GM13977 (cell line): Measurements from ENCODE around the gene OPA3.

Source experiments
- DNase-seq: peaks from one replicate; pipeline ENCODE4 v3.0.0; 2012; ENCODE audit warnings: low spot score
- in situ Hi-C: fragments of 300-500 bp; cut with MboI; formaldehyde crosslinking; loops from one replicate; pipeline ENCODE4 v1.12.0; 2022; ENCODE audit warnings: low sequenced_read_pairs, low pct_unique_long_range_greater_than_20kb, mixed read lengths, inconsistent platforms; ENCODE audit not compliant: unreplicated experiment
- TF ChIP-seq, protein P1 (sequence below): IDR thresholded peaks from 2 replicates; pipeline ENCODE4 v1.5.1; 2012; ENCODE audit warnings: mild to moderate bottlenecking, control low read depth; ENCODE audit not compliant: insufficient read depth; ENCODE audit errors: extremely low read depth, missing control alignments

OPA3 gene

GRCh38 chr19:45598267-45599001 is 13.8 kb upstream of the OPA3 start:
- peak; percentile 30 for DNase-seq
- in situ Hi-C loops = no loop called here
- TF ChIP-seq, protein P1, sequence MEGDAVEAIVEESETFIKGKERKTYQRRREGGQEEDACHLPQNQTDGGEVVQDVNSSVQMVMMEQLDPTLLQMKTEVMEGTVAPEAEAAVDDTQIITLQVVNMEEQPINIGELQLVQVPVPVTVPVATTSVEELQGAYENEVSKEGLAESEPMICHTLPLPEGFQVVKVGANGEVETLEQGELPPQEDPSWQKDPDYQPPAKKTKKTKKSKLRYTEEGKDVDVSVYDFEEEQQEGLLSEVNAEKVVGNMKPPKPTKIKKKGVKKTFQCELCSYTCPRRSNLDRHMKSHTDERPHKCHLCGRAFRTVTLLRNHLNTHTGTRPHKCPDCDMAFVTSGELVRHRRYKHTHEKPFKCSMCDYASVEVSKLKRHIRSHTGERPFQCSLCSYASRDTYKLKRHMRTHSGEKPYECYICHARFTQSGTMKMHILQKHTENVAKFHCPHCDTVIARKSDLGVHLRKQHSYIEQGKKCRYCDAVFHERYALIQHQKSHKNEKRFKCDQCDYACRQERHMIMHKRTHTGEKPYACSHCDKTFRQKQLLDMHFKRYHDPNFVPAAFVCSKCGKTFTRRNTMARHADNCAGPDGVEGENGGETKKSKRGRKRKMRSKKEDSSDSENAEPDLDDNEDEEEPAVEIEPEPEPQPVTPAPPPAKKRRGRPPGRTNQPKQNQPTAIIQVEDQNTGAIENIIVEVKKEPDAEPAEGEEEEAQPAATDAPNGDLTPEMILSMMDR = no peak

GRCh38 chr19:45597425-45598111 is 13.0 kb upstream of the OPA3 start:
- in situ Hi-C loops = no loop called here
- peak; percentile 4 for DNase-seq
- TF ChIP-seq, protein P1 = no peak

DNA sequence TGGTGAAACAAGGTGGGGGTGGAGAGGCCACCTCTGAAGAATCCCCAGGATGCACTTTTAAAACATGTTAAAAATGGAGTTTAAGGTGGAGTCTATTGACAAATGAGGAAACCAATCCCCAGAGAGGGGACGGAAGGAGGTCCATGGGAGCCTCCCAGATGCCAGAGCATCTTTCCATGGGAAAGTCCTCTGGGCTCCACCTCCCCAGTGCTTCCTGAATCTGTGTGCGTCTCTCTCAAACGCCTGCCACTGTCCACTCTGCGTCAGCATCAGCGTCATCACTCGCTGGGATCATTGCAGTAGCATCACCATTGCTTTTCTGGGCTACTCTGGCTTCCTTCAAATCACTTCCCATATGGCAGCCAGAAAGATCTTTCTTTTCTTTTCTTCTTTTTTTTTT is 11.2 kb upstream of the OPA3 start:
- in situ Hi-C loops = no loop called here
- TF ChIP-seq, protein P1 = no peak
- DNase-seq = no peak

DNA sequence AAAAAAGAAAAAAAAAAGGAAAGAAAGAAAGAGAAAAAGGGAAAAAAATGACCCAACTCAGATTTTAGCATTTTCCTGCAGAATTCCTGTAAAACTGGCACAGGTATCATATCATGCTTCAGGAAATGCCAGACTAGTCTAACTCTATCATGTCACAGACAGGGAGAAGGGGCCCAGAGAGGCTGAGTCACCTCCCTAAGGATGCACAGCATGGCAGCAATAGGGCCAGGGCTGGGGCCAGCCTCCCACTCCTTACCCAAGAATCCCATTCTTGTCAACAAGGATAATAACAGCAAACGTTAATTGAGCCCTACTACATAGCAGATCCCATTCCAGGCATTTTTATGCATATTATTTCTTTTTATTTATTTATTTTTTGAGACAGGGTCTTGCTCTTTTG is 8.9 kb upstream of the OPA3 start:
- in situ Hi-C loops = no loop called here
- DNase-seq = no peak
- TF ChIP-seq, protein P1 = no peak

- in situ Hi-C loops = no loop called here
- no peak for DNase-seq
- TF ChIP-seq, protein P1 = no peak
Measured at GRCh38 chr19:45592366-45592765, 7.8 kb upstream of the OPA3 start.

DNA sequence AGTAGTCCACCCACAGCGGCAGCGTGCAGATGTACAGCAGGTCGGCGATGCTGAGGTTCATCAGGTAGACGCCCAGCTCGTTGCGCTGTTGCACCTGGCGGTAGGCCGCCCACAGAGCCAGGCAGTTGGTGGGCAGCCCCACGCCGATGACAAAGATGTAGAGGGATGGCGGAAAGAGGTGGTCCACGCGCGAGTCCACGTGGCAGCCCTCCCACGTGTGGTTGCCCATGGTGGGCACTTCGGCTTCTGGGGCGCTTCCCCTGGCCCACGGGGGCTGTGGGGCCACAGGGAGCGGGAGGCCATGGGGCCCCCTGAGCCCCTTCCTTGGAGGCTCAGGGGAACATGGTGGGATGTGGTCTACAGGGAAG is 7.0 kb upstream of the OPA3 start:
- TF ChIP-seq, protein P1 = no peak
- in situ Hi-C loops = no loop called here
- DNase-seq = no peak
